ENCODE results near the gene MACROD2.

The MACROD2 gene

GRCh38 chr20:16072220-16072619, 2076.9 kb downstream of the MACROD2 start:
- TF ChIP-seq CTCF (IDR thresholded peaks at IDR 0.05; ENCODE audit: low read depth, low read length): no peak
- no peak for DNase-seq (ENCODE audit: extremely low read depth, low read depth)

- no peak for DNase-seq (ENCODE audit: extremely low read depth, low read depth)
- TF ChIP-seq CTCF (IDR thresholded peaks at IDR 0.05; ENCODE audit: low read depth, low read length): no peak
Observed at GRCh38 chr20:16078172-16078898, 2083.0 kb downstream of the MACROD2 start.

GRCh38 chr20:16081421-16081820, 2086.1 kb downstream of the MACROD2 start:
- no peak for DNase-seq (ENCODE audit: extremely low read depth, low read depth)
- TF ChIP-seq CTCF (IDR thresholded peaks at IDR 0.05; ENCODE audit: low read depth, low read length): no peak

GRCh38 chr20:16082051-16082550, 2086.8 kb downstream of the MACROD2 start:
- no peak for TF ChIP-seq CTCF (IDR thresholded peaks at IDR 0.05; ENCODE audit: low read depth, low read length)
- DNase-seq (ENCODE audit: extremely low read depth, low read depth): no peak

- no peak for TF ChIP-seq CTCF (IDR thresholded peaks at IDR 0.05; ENCODE audit: low read depth, low read length)
- DNase-seq (ENCODE audit: extremely low read depth, low read depth): no peak
Observed at GRCh38 chr20:16083639-16084280, 2088.4 kb downstream of the MACROD2 start.

GRCh38 chr20:16095226-16095625, 2099.9 kb downstream of the MACROD2 start:
- TF ChIP-seq CTCF (IDR thresholded peaks at IDR 0.05; ENCODE audit: low read depth, low read length): no peak
- DNase-seq (ENCODE audit: extremely low read depth, low read depth): no peak

GRCh38 chr20:16096756-16097326, 2101.5 kb downstream of the MACROD2 start:
- no peak for DNase-seq (ENCODE audit: extremely low read depth, low read depth)
- no peak for TF ChIP-seq CTCF (IDR thresholded peaks at IDR 0.05; ENCODE audit: low read depth, low read length)

Data from AG09319 (cell line).